SK-N-MC (cell line): ENCODE data around the gene MMP23B.
"Not testable (repeated sequence)": the region's sequence is repeated elsewhere in the genome, so short reads cannot be mapped to it uniquely, and the experiment has no call there.

Source experiments
- EZH2 ChIP-seq: fragments of 200-600 bp; sonication (generic); IDR thresholded peaks from one replicate; pipeline ENCODE4 v1.6.1; 2017; ENCODE audit warnings: antibody characterized with exemption
- POLR2AphosphoS5 ChIP-seq: IDR thresholded peaks from 2 replicates; pipeline ENCODE4 v1.6.1; 2012; ENCODE audit warnings: mild to moderate bottlenecking, low read depth, low read length, borderline replicate concordance

DNA sequence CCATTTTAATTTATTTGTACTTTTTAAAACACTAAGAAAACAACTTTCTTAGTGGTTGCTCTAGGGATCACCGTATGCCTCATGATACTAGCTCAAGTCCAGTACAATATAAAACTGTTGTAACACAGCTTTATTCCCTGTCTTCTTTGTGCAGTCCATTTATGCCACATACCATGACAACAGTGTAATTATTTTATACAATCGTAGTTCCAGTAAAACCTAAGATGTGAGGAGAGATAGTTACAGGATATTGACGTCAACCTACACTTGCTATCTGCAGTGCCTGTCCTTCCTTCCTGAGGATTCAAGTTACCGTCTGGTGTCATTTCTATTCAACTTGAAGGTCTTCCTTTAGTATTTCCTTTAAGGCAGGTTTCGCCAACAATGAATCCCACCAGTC lies 14.4 kb downstream of the MMP23B start:
- not testable (repeated sequence) for TF ChIP-seq EZH2, POLR2AphosphoS5
